ENCODE measurements around the gene GAL3ST3. TPM values are rescaled to one million over a fixed set of nuclear protein-coding genes. Genes with fewer than 3 reads are reported as not detected.
A peak's percentile ranks its signal among the peaks of the same experiment; 100 is the strongest.

GAL3ST3 gene
- total RNA-seq, 4 donors from 2014 or later = 0.26 to 2.1 (median 1.9) TPM; not detected in 1

GRCh38 chr11:66056501-66056900 lies 7.5 kb upstream of the GAL3ST3 start:
- no peaks in the 10 kb centered on the region for H3K36me3 ChIP-seq
- H3K27ac ChIP-seq = no peak overlapping the region
- no peaks in the 10 kb centered on the region for H3K27me3 ChIP-seq
- no peak overlapping the region for H3K4me3 ChIP-seq
- H3K4me1 ChIP-seq = peaks cover 0 to 12% of the 10 kb centered on the region in 2 donors
- TF ChIP-seq, protein P1, sequence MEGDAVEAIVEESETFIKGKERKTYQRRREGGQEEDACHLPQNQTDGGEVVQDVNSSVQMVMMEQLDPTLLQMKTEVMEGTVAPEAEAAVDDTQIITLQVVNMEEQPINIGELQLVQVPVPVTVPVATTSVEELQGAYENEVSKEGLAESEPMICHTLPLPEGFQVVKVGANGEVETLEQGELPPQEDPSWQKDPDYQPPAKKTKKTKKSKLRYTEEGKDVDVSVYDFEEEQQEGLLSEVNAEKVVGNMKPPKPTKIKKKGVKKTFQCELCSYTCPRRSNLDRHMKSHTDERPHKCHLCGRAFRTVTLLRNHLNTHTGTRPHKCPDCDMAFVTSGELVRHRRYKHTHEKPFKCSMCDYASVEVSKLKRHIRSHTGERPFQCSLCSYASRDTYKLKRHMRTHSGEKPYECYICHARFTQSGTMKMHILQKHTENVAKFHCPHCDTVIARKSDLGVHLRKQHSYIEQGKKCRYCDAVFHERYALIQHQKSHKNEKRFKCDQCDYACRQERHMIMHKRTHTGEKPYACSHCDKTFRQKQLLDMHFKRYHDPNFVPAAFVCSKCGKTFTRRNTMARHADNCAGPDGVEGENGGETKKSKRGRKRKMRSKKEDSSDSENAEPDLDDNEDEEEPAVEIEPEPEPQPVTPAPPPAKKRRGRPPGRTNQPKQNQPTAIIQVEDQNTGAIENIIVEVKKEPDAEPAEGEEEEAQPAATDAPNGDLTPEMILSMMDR (IDR thresholded peaks at IDR 0.05) = no peak
- no peak for TF ChIP-seq POLR2A (IDR thresholded peaks at IDR 0.05)
- intact Hi-C loops (cut with DNase I; ENCODE audit: low total_unique reads) = no loop called here
- DNase-seq = no peak
- no peaks in the 10 kb centered on the region for H3K9me3 ChIP-seq

GRCh38 chr11:66055021-66055420 lies 6.1 kb upstream of the GAL3ST3 start:
- Histone ChIP-seq H3K4me1 (peaks cover 0 to 15% of the 10 kb centered on the region in 2 donors), H3K27me3 (no peaks in the 10 kb centered on the region), H3K4me3 (no peak overlapping the region), H3K36me3 (no peaks in the 10 kb centered on the region), H3K9me3 (no peaks in the 10 kb centered on the region), H3K27ac (no peak overlapping the region)
- intact Hi-C loops (cut with DNase I; ENCODE audit: low total_unique reads) = no loop called here
- TF ChIP-seq POLR2A (IDR thresholded peaks at IDR 0.05) = no peak
- TF ChIP-seq, protein P1 (IDR thresholded peaks at IDR 0.05) = no peak
- DNase-seq = no peak

DNA sequence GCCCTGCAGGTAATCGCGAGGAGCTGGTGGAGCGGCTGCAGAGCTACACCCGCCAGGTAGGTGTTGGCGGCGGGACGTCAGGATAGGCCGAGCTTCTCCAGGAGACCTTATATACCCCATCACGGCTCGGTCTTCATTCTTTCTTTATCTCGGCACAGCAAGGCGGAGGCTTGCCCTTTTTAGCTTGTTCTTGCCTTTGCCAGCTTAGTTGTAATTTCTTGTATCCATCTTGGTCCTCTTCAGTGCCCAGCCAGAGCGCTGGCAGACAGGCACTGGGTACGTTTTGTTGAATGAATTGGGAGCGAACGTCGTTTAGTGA lies 3.7 kb upstream of the GAL3ST3 start:
- no peak for DNase-seq
- intact Hi-C loops (cut with DNase I; ENCODE audit: low total_unique reads) = no loop called here
- Histone ChIP-seq H3K27ac (peak overlapping the region; percentile 90 to 93), H3K36me3 (no peaks in the 10 kb centered on the region), H3K4me3 (peak overlapping the region; percentile 82 to 96), H3K9me3 (no peaks in the 10 kb centered on the region), H3K4me1 (peaks cover 0 to 15% of the 10 kb centered on the region in 2 donors), H3K27me3 (no peaks in the 10 kb centered on the region)
- TF ChIP-seq, protein P1 (IDR thresholded peaks at IDR 0.05) = no peak
- no peak for TF ChIP-seq POLR2A (IDR thresholded peaks at IDR 0.05)

DNA sequence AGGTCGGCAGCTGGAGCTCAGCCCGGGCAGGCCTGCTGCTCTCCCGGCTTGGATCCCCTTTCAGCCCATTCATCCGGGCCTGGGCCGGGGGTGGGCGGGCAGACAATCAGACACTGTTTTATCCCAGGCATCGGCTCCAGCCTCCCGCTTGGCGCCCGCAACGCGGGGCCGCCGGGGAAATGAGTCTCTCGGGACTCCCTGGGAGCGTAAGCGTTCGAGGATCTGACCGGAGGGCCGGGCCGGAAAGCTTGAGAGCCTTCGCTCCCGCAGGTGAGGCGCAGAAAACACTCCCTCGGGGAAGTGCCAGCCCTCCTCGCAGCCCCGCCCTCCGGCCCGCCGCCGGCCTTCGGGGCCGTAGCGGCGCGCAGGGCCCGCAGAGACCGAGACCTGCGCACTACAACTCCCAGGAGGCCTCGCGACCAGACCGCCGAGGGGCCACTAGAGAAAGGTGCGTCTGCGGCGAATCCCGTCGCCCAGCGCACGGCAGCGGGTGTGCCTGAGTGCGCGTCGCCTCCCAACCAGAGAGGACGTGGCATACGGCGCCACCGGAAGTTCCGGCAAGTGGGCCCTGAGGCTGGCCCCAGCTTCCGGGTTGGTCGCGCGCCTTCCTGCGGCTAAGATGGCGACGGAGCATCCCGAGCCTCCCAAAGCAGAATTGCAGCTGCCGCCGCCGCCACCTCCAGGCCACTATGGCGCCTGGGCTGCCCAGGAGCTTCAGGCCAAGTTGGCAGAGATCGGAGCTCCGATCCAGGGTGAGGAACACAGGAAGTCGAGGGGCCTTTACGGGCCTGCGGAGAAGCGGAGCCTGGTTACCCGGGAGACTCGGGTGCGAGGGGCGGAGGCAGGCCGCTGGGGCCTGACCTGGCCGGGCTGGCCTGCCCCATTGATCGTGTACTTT lies 3.1 kb upstream of the GAL3ST3 start, which contains the start of gene SF3B2:
Gene SF3B2, plus strand, starts transcription at position 599 of the 898 bp plus-strand sequence. Its CDS starts 21 bp downstream, at position 620.
- intact Hi-C loops (cut with DNase I; ENCODE audit: low total_unique reads) = no loop called here
- peak; percentile 96 to 97 for DNase-seq
- Histone ChIP-seq H3K36me3 (no peaks in the 10 kb centered on the region), H3K4me1 (peaks cover 0 to 15% of the 10 kb centered on the region in 2 donors), H3K4me3 (peak within 1 kb of the TSS; percentile 82 to 96), H3K27ac (peak within 1 kb of the TSS; percentile 90 to 93), H3K27me3 (no peaks in the 10 kb centered on the region), H3K9me3 (no peaks in the 10 kb centered on the region)
- peak in 1 of 2 donors; percentile 75 for TF ChIP-seq POLR2A (IDR thresholded peaks at IDR 0.05)
- TF ChIP-seq, protein P1 (IDR thresholded peaks at IDR 0.05) = peak in 1 of 4 experiments; percentile 15

GRCh38 chr11:66051371-66051765 lies 2.4 kb upstream of the GAL3ST3 start:
- intact Hi-C loops (cut with DNase I; ENCODE audit: low total_unique reads) = no loop called here
- TF ChIP-seq POLR2A (IDR thresholded peaks at IDR 0.05) = no peak
- TF ChIP-seq, protein P1 (IDR thresholded peaks at IDR 0.05) = no peak
- no peak for DNase-seq

More at GRCh38 chr11:66051371-66051765, 2.4 kb upstream of the GAL3ST3 start:
- Histone ChIP-seq H3K27me3 (no peaks in the 10 kb centered on the region), H3K4me1 (peaks cover 0 to 15% of the 10 kb centered on the region in 2 donors), H3K9me3 (no peaks in the 10 kb centered on the region), H3K27ac (peak overlapping the region; percentile 90 to 93), H3K4me3 (peak overlapping the region; percentile 82 to 96), H3K36me3 (no peaks in the 10 kb centered on the region)

Data from uterus (tissue), 4 donors.